Endothelial cell of umbilical vein (primary cell): ENCODE measurements around the gene B4GALNT3. TPM values are rescaled to one million over a fixed set of nuclear protein-coding genes. Genes with fewer than 3 reads are reported as not detected.

Experiments
- BruUV-seq: library from RNA; stranded (reverse); fragments of 400-500 nt; replicated peaks from 2 replicates; lab custom pipeline; 2021; lab: Mats Ljungman, UMichigan
- CTCF ChIA-PET: fragments of 300-600, 350-600 bp; sonication (Branson Sonifier 250); formaldehyde crosslinking; loops from one replicate; lab custom pipeline; 2021; ENCODE audit warnings: antibody characterized with exemption, inconsistent platforms; lab: Charles Lee
- POLR2A ChIA-PET: fragments of 300-600, 350-600 bp; sonication (Branson Sonifier 250); formaldehyde crosslinking; loops from one replicate; lab custom pipeline; 2021; ENCODE audit warnings: antibody characterized with exemption, inconsistent platforms; lab: Charles Lee
- DNase-seq: peaks from one replicate; pipeline ENCODE4 v3.0.0-alpha.2; 2011; ENCODE audit warnings: low read depth, low spot score
- FAIRE-seq: peaks from 2 replicates; lab custom pipeline; 2011; peaks lifted over from hg19 to GRCh38; lab: Jason Lieb, UNC
- H2AFZ ChIP-seq: 2 replicates; pipeline ENCODE4 v1.6.0; 2012; ENCODE audit warnings: low read depth, low read length, control low read depth, inconsistent platforms
- H3K27ac ChIP-seq: 2 replicates; pipeline ENCODE4 v1.5.1; 2011; ENCODE audit warnings: low read depth, mild to moderate bottlenecking, control low read depth, low read length, moderate library complexity; ENCODE audit not compliant: insufficient read depth
- H3K27me3 ChIP-seq, 2 experiments: 2 replicates each; pipeline versions ENCODE4 v1.6.0 to v1.6.1; 2011; ENCODE audit warnings: low read length in 2 of 2, mixed read lengths in 1 of 2; ENCODE audit not compliant: control insufficient read depth in 2 of 2, insufficient read depth in 2 of 2
- H3K36me3 ChIP-seq, 2 experiments: 2 replicates in 1 of 2; 3 replicates in 1 of 2; pipeline ENCODE4 v1.5.1; 2011; ENCODE audit warnings: low read length in 2 of 2, mild to moderate bottlenecking in 1 of 2, moderate library complexity in 1 of 2; ENCODE audit not compliant: control insufficient read depth in 2 of 2, insufficient read depth in 2 of 2; ENCODE audit errors: extremely low read depth in 1 of 2
- H3K4me1 ChIP-seq: 3 replicates; pipeline ENCODE4 v1.5.1; 2011; ENCODE audit warnings: mild to moderate bottlenecking, low read length; ENCODE audit not compliant: control insufficient read depth, insufficient read depth; ENCODE audit errors: extremely low read depth
- H3K4me2 ChIP-seq: 2 replicates; pipeline ENCODE4 v1.6.1; 2011; ENCODE audit warnings: low read length, control low read depth, mixed read lengths; ENCODE audit not compliant: insufficient read depth
- H3K4me3 ChIP-seq, 3 experiments: fragments of 200-600 bp in 1 of 3; sonication (generic), shearing (Covaris generic) in 1 of 3; replicated peaks in 1 of 3; 2 replicates each; pipeline ENCODE4 v1.5.1; 2011 to 2016; ENCODE audit warnings: control low read depth in 3 of 3, low read length in 3 of 3, mild to moderate bottlenecking in 2 of 3, inconsistent platforms in 1 of 3, low read depth in 1 of 3, moderate library complexity in 1 of 3; ENCODE audit not compliant: insufficient read depth in 1 of 3
- H3K79me2 ChIP-seq: 2 replicates; pipeline ENCODE4 v1.6.0; 2012; ENCODE audit warnings: low read length, inconsistent platforms; ENCODE audit not compliant: control insufficient read depth, insufficient read depth
- H3K9ac ChIP-seq: replicated peaks from 2 replicates; pipeline ENCODE3; 2011; ENCODE audit warnings: low read length, control low read depth; ENCODE audit not compliant: insufficient read depth; ENCODE audit errors: extremely low read depth
- H3K9me1 ChIP-seq: replicated peaks from 3 replicates; pipeline ENCODE4 v1.6.0; 2011; ENCODE audit warnings: mild to moderate bottlenecking, low read length; ENCODE audit not compliant: control insufficient read depth, insufficient read depth; ENCODE audit errors: extremely low read depth
- H3K9me3 ChIP-seq: replicated peaks from 2 replicates; pipeline ENCODE4 v1.5.1; 2012; ENCODE audit warnings: low read length, inconsistent platforms; ENCODE audit not compliant: control insufficient read depth, insufficient read depth
- H4K20me1 ChIP-seq: replicated peaks from 2 replicates; pipeline ENCODE3; 2011; ENCODE audit warnings: mild to moderate bottlenecking, low read length; ENCODE audit not compliant: control insufficient read depth, insufficient read depth; ENCODE audit errors: extremely low read depth
- EZH2 ChIP-seq: IDR thresholded peaks from 2 replicates; pipeline ENCODE4 v1.6.1; 2012; ENCODE audit warnings: borderline replicate concordance, low read depth, mild to moderate bottlenecking, moderate library complexity, low read length, inconsistent platforms; ENCODE audit not compliant: severe bottlenecking
- GATA2 ChIP-seq: IDR thresholded peaks from 2 replicates; pipeline ENCODE4 v1.7.0; 2011; ENCODE audit warnings: low read depth, mild to moderate bottlenecking, moderate library complexity, mixed read lengths, low read length; ENCODE audit not compliant: insufficient read length, insufficient read depth
- POLR2A ChIP-seq: IDR thresholded peaks from 2 replicates; pipeline ENCODE4 v1.6.1; 2012; ENCODE audit warnings: low read depth, mild to moderate bottlenecking, control low read depth, low read length
- dilution Hi-C: fragments of 300-500 bp; cut with MboI; formaldehyde crosslinking; loops from one replicate; pipeline ENCODE4 v1.15.0; 2019; ENCODE audit warnings: low sequenced_read_pairs; ENCODE audit not compliant: extremely low pct_ligation_motif_present
- intact Hi-C: fragments of 100-400 bp; cut with micrococcal nuclease; formaldehyde crosslinking; loops from one replicate; pipeline ENCODE4 v1.10.0; 2022
- polyA plus RNA-seq, 4 experiments: library from polyadenylated mRNA; depleted of rRNA in 3 of 4; stranded (reverse) in 3 of 4; unstranded in 1 of 4; fragments of >200 nt; gene quantifications; 2 replicates each; pipeline versions ENCODE4 v1.2.1 to v1.2.3, GENCODE V29; 2011 to 2012; ENCODE audit warnings: missing spikeins in 1 of 4
- total RNA-seq: library from RNA; stranded (reverse); gene quantifications from 2 replicates; pipeline ENCODE4 v1.2.3, GENCODE V29; 2021

B4GALNT3 gene
- total and polyA plus RNA-seq, 2 donors (not counting 3 experiments of a cell fraction or from before 2014, with no cell fraction given), result 0.07 TPM; not detected in 1

DNA sequence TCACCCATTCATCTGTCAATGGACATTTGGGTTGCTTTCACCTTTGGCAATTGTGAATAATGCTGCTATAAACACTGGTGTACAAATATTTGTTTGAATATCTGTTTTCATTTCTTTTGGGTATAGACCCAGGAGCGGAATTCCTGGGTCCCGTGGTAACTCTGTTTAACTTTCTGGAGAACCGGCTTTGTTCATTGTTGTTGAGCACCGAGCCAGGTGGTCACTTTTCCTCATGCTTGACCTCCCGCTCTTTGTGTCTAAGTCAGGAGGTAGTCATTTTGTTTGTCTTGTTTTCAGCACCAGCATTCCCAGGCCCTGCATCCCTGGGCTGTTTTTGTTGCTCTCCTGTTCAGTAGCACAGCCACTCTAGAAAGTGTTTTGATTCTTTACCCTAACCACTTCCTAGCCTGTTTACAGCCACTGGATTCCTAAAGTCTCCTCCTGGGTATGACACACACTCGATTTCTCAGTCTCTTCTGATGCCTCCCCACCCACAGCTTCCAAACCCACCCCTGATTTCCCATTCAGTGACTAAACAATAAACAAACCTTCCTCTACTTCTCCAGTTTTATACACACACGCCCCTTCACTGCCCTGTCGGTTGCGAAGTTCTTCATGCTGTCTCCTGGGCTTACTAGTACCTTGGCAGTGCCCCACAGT is 37.9 kb downstream of the B4GALNT3 start:
- Histone ChIP-seq H3K9ac (no peak overlapping the region), H3K36me3 (no peaks in the 10 kb centered on the region), H3K4me3 (no peak overlapping the region), H2AFZ (no peak overlapping the region), H3K27ac (no peak overlapping the region), H3K79me2 (no peaks in the 10 kb centered on the region), H3K4me1 (no peaks in the 10 kb centered on the region), H3K4me2 (no peak overlapping the region), H3K9me1 (no peaks in the 10 kb centered on the region), H3K27me3 (peaks cover 13 to 17% of the 10 kb centered on the region in 2 experiments), H3K9me3 (no peaks in the 10 kb centered on the region), H4K20me1 (no peaks in the 10 kb centered on the region)
- TF ChIP-seq POLR2A, result no peak
- no peak for TF ChIP-seq EZH2
- TF ChIP-seq GATA2, result no peak
- dilution Hi-C loops (no loop called here), intact Hi-C loops (no loop called here)
- DNase-seq, result no peak
- FAIRE-seq, result no peak
- no TSS peak for BruUV-seq
- CTCF ChIA-PET, result no interaction called here
- POLR2A ChIA-PET, result no interaction called here

DNA sequence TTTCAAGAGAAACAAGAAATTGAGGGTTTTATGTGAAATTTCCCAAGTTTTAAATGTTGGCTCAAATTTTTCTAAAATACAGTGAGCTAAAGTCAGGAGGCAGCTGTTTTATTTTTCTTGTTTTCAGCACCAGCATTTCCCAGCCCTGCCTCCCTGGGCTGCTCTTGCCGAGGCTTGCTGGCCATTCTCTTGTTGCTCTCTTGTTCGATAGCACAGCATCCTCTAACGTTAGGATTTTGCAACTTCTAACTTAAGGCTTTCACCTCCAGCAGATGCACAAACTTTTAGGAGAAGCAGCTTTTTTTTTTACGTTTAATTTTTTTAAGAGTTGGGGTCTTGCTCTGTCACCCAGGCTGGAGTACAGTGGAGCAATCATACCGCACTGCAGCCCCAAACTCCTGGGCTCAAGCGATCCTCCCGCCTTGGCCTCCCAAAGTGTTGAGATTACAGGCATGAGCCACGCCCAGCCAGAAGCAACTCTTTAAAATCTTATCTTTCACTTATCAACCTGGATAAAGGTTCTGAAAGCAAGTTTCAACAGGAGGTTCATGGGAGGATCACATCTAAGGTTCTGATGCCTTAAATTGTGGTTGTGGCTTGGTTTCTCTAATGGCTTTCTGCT is 40.2 kb downstream of the B4GALNT3 start:
- Histone ChIP-seq H4K20me1 (no peaks in the 10 kb centered on the region), H3K9me3 (no peaks in the 10 kb centered on the region), H3K4me1 (no peaks in the 10 kb centered on the region), H3K27me3 (peaks cover 9 to 14% of the 10 kb centered on the region in 2 experiments), H3K9me1 (no peaks in the 10 kb centered on the region), H3K4me2 (no peak overlapping the region), H2AFZ (no peak overlapping the region), H3K27ac (no peak overlapping the region), H3K4me3 (no peak overlapping the region), H3K79me2 (no peaks in the 10 kb centered on the region), H3K9ac (no peak overlapping the region), H3K36me3 (no peaks in the 10 kb centered on the region)
- intact Hi-C loops (no loop called here), dilution Hi-C loops (no loop called here)
- no peak for TF ChIP-seq GATA2
- TF ChIP-seq EZH2, result no peak
- ChIA-PET CTCF (interaction anchor here (0.9 to 1.2 kb wide), 2 partner anchors 20 to 57 kb away, joined by 3 to 4 read pairs; no protein-coding TSS in a partner anchor), POLR2A (no interaction called here)
- BruUV-seq, result no TSS peak
- DNase-seq, result no peak
- no peak for FAIRE-seq
